ENCODE results near the gene CKAP2.
"Not testable (repeated sequence)": the region's sequence is repeated elsewhere in the genome, so short reads cannot be mapped to it uniquely, and the experiment has no call there.

CKAP2 gene

GRCh38 chr13:52454459-52454819, 839 bp upstream of the CKAP2 start:
- DNase-seq: peak; percentile 84

GRCh38 chr13:52455677-52456041, 381 bp downstream of the CKAP2 start:
- peak; percentile 89 for DNase-seq

GRCh38 chr13:52459668-52460067, 4.4 kb downstream of the CKAP2 start:
- DNase-seq: no peak

- no peak for DNase-seq
Measured at GRCh38 chr13:52461265-52461664, 6.0 kb downstream of the CKAP2 start.

GRCh38 chr13:52463526-52463925, 8.2 kb downstream of the CKAP2 start:
- no peak for DNase-seq

GRCh38 chr13:52468487-52468886, 13.2 kb downstream of the CKAP2 start:
- not testable (repeated sequence) for DNase-seq

- not testable (repeated sequence) for DNase-seq
Measured at GRCh38 chr13:52480677-52481428, 25.6 kb downstream of the CKAP2 start.

- not testable (repeated sequence) for DNase-seq
Measured at GRCh38 chr13:52487078-52487477, 31.8 kb downstream of the CKAP2 start.

- DNase-seq: not testable (repeated sequence)
Measured at GRCh38 chr13:52488763-52489162, 33.5 kb downstream of the CKAP2 start.

GRCh38 chr13:52491015-52491414, 35.7 kb downstream of the CKAP2 start:
- DNase-seq: not testable (repeated sequence)

GRCh38 chr13:52494241-52494640, 39.0 kb downstream of the CKAP2 start:
- DNase-seq: not testable (repeated sequence)

GRCh38 chr13:52497979-52498378, 42.7 kb downstream of the CKAP2 start:
- not testable (repeated sequence) for DNase-seq

- not testable (repeated sequence) for DNase-seq
Measured at GRCh38 chr13:52502277-52502676, 47.0 kb downstream of the CKAP2 start.

GRCh38 chr13:52505843-52506242, 50.6 kb downstream of the CKAP2 start:
- not testable (repeated sequence) for DNase-seq

- not testable (repeated sequence) for DNase-seq
Measured at GRCh38 chr13:52509532-52509931, 54.3 kb downstream of the CKAP2 start.

- not testable (repeated sequence) for DNase-seq
Measured at GRCh38 chr13:52510221-52510797, 55.0 kb downstream of the CKAP2 start.

GRCh38 chr13:52511598-52511997, 56.3 kb downstream of the CKAP2 start:
- DNase-seq: not testable (repeated sequence)

- not testable (repeated sequence) for DNase-seq
Measured at GRCh38 chr13:52513957-52514596, 58.8 kb downstream of the CKAP2 start.

- not testable (repeated sequence) for DNase-seq
Measured at GRCh38 chr13:52523323-52523722, 68.0 kb downstream of the CKAP2 start.
